ENCODE measurements around the gene NIFK.

GRCh38 chr2:121727950-121728349, 8.7 kb downstream of the NIFK start:
- no peak for TF ChIP-seq CTCF (IDR thresholded peaks at IDR 0.05)
- TF ChIP-seq POLR2A (IDR thresholded peaks at IDR 0.05) = no peak
- TF ChIP-seq POLR2AphosphoS5 (IDR thresholded peaks at IDR 0.05) = no peak
